ENCODE results near the gene CDKN1B. TPM values are rescaled to one million over a fixed set of nuclear protein-coding genes. Genes with fewer than 3 reads are reported as not detected.

CDKN1B gene
- total RNA-seq, 4 donors from 2014 or later: 74.3 to 104 (median 101) TPM

DNA sequence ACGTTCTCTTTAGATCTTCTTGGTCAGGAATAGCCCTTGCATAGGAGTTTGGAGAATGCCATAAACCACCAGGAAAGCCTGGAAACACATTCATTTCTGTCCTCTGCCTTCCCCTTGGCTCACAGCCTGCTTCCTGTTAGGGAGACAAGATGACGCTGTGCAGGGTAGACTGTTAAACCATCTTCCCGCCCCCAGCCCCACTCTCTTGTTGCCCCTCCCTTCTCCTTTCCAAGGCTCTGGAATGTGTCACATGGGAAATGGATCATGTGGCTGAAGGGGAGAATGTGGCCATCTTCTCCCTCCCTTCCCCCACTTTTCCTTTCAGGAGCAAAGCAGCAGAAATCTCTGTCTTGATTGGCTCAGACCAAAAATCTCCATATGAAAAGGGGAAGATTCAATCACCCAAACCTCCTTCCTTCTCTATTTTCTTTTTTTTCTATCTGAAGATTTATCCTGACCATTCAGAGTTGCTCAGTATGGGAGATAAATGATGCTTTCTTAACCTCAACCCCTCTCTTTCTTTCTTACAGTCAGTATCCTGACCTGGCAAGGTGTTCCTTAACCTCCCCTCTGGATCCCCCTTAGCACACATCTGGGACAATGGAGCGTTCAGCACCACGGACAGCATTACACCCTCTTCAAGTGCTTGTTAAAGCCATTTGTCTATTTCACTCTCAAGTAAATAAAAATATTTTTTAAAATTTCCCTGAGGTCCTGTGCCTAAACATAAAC is 32.6 kb upstream of the CDKN1B start:
- intact Hi-C loops (cut with DNase I; ENCODE audit: low total_unique reads): no loop called here
- TF ChIP-seq POLR2A (IDR thresholded peaks at IDR 0.05): no peak
- TF ChIP-seq, protein P1, sequence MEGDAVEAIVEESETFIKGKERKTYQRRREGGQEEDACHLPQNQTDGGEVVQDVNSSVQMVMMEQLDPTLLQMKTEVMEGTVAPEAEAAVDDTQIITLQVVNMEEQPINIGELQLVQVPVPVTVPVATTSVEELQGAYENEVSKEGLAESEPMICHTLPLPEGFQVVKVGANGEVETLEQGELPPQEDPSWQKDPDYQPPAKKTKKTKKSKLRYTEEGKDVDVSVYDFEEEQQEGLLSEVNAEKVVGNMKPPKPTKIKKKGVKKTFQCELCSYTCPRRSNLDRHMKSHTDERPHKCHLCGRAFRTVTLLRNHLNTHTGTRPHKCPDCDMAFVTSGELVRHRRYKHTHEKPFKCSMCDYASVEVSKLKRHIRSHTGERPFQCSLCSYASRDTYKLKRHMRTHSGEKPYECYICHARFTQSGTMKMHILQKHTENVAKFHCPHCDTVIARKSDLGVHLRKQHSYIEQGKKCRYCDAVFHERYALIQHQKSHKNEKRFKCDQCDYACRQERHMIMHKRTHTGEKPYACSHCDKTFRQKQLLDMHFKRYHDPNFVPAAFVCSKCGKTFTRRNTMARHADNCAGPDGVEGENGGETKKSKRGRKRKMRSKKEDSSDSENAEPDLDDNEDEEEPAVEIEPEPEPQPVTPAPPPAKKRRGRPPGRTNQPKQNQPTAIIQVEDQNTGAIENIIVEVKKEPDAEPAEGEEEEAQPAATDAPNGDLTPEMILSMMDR (IDR thresholded peaks at IDR 0.05): no peak
- no peak for DNase-seq (ENCODE audit: low spot score in 2 of 2)
- no peak overlapping the region for H3K4me3 ChIP-seq (ENCODE audit: low read depth, poor library complexity, severe bottlenecking)
- 6 to 7% methylated on average over 5 of the region's 5 CpGs for WGBS, 2 donors

DNA sequence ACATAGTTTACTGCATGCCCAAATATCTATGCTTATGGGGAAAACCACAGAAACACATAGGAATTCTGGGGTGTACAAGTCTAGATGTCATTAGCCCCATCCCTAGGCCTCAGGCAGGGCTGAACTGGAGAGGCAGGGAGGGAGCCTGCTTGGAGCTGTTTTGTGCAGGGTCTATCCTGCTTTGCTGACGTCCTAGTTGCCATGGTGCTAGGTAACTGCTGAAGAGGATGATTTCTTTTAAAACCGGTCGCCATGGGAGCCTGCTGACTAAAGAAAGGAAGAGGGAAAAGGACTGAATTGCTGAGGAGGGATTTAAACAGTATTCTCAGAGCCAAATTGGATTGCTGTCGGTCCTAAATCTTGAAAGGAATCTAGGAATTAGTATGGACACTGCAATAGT is 31.9 kb upstream of the CDKN1B start:
- no peak overlapping the region for H3K4me3 ChIP-seq (ENCODE audit: low read depth, poor library complexity, severe bottlenecking)
- DNase-seq (ENCODE audit: low spot score in 2 of 2): no peak
- TF ChIP-seq, protein P1 (IDR thresholded peaks at IDR 0.05): no peak
- TF ChIP-seq POLR2A (IDR thresholded peaks at IDR 0.05): no peak
- intact Hi-C loops (cut with DNase I; ENCODE audit: low total_unique reads): no loop called here
- WGBS, 2 donors: 58 to 59% methylated on average over 4 of the region's 4 CpGs

- DNase-seq (ENCODE audit: low spot score in 2 of 2): no peak
- no peak overlapping the region for H3K4me3 ChIP-seq (ENCODE audit: low read depth, poor library complexity, severe bottlenecking)
- intact Hi-C loops (cut with DNase I; ENCODE audit: low total_unique reads): no loop called here
- TF ChIP-seq, protein P1 (IDR thresholded peaks at IDR 0.05): no peak
- TF ChIP-seq POLR2A (IDR thresholded peaks at IDR 0.05): no peak
- 82 to 94% methylated on average over 1 of the region's 1 CpG for WGBS, 2 donors
Observed at GRCh38 chr12:12686472-12686871, 30.7 kb upstream of the CDKN1B start.

DNA sequence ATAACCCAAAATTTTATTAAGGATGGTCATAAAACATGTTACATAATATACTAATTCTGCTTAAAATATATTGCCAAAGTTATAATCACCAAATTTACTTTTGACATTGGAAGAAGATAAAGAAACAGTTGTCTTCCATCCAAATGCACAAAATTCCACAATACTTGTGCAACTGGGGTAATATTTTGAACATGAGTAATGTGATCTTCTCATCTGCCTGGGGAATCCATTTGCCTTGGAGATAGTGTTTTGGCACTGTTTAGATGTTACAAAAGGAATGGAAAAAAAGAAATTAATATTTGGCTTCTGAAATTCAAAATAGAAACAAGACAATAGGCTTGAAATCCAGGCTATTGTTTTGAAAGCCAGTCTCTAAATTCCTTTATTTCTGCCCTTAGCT is 30.2 kb upstream of the CDKN1B start:
- DNase-seq (ENCODE audit: low spot score in 2 of 2): no peak
- H3K4me3 ChIP-seq (ENCODE audit: low read depth, poor library complexity, severe bottlenecking): no peak overlapping the region
- intact Hi-C loops (cut with DNase I; ENCODE audit: low total_unique reads): no loop called here
- TF ChIP-seq POLR2A (IDR thresholded peaks at IDR 0.05): no peak
- TF ChIP-seq, protein P1 (IDR thresholded peaks at IDR 0.05): no peak

GRCh38 chr12:12689647-12690300 is 27.4 kb upstream of the CDKN1B start:
- DNase-seq (ENCODE audit: low spot score in 2 of 2): no peak
- no peak overlapping the region for H3K4me3 ChIP-seq (ENCODE audit: low read depth, poor library complexity, severe bottlenecking)
- intact Hi-C loops (cut with DNase I; ENCODE audit: low total_unique reads): no loop called here
- TF ChIP-seq, protein P1 (IDR thresholded peaks at IDR 0.05): no peak
- TF ChIP-seq POLR2A (IDR thresholded peaks at IDR 0.05): no peak
- WGBS, 2 donors: 80 to 81% methylated on average over 5 of the region's 5 CpGs
